HG03558 (cell line): ENCODE measurements around the gene KDM4C.
"Not testable (repeated sequence)": the region's sequence is repeated elsewhere in the genome, so short reads cannot be mapped to it uniquely, and the experiment has no call there.

ENCODE experiments used
- ATAC-seq: cut with Tn5 transposase; IDR thresholded peaks from one replicate; pipeline ENCODE4 v1.9.1; 2021; ENCODE audit warnings: moderate number of reproducible peaks; ENCODE audit not compliant: unreplicated experiment; ENCODE audit errors: extremely low read depth

Gene KDM4C

GRCh38 chr9:7174301-7174700, 416.5 kb downstream of the KDM4C start:
- ATAC-seq, result no peak

- ATAC-seq, result no peak
Observed at GRCh38 chr9:7174884-7175283, 417.1 kb downstream of the KDM4C start.

- no peak for ATAC-seq
Observed at GRCh38 chr9:7176561-7176960, 418.8 kb downstream of the KDM4C start.

GRCh38 chr9:7177383-7177782, 419.6 kb downstream of the KDM4C start:
- ATAC-seq, result no peak

- ATAC-seq, result no peak
Observed at GRCh38 chr9:7178729-7179128, 421.0 kb downstream of the KDM4C start.

- ATAC-seq, result no peak
Observed at GRCh38 chr9:7180247-7180646, 422.5 kb downstream of the KDM4C start.

- not testable (repeated sequence) for ATAC-seq
Observed at GRCh38 chr9:7183139-7183538, 425.4 kb downstream of the KDM4C start.

GRCh38 chr9:7185612-7186011, 427.8 kb downstream of the KDM4C start:
- no peak for ATAC-seq

- no peak for ATAC-seq
Observed at GRCh38 chr9:7186175-7186574, 428.4 kb downstream of the KDM4C start.

GRCh38 chr9:7192266-7192665, 434.5 kb downstream of the KDM4C start:
- no peak for ATAC-seq

- no peak for ATAC-seq
Observed at GRCh38 chr9:7195526-7195925, 437.8 kb downstream of the KDM4C start.

GRCh38 chr9:7196467-7196866, 438.7 kb downstream of the KDM4C start:
- no peak for ATAC-seq

- ATAC-seq, result no peak
Observed at GRCh38 chr9:7201196-7201595, 443.4 kb downstream of the KDM4C start.

GRCh38 chr9:7205806-7206205, 448.0 kb downstream of the KDM4C start:
- ATAC-seq, result no peak

GRCh38 chr9:7206221-7206758, 448.5 kb downstream of the KDM4C start:
- ATAC-seq, result no peak

- ATAC-seq, result no peak
Observed at GRCh38 chr9:7209016-7209715, 451.4 kb downstream of the KDM4C start.

- no peak for ATAC-seq
Observed at GRCh38 chr9:7209990-7210389, 452.2 kb downstream of the KDM4C start.

GRCh38 chr9:7210854-7211637, 453.3 kb downstream of the KDM4C start:
- no peak for ATAC-seq

GRCh38 chr9:7211657-7212056, 453.9 kb downstream of the KDM4C start:
- no peak for ATAC-seq

GRCh38 chr9:7212101-7212500, 454.3 kb downstream of the KDM4C start:
- ATAC-seq, result no peak

- ATAC-seq, result no peak
Observed at GRCh38 chr9:7216004-7216841, 458.4 kb downstream of the KDM4C start.
